HepG2 (cell line): Measurements from ENCODE around the gene ARVCF. TPM values are rescaled to one million over a fixed set of nuclear protein-coding genes. Genes with fewer than 3 reads are reported as not detected.

Experiments
- FOXA3 ChIP-seq: IDR thresholded peaks from 2 replicates; pipeline ENCODE4 v1.6.1; 2016; ENCODE audit warnings: missing genetic modification reagents, missing compliant biosample characterization
- GTF2F1 ChIP-seq: fragments of 150-350 bp; IDR thresholded peaks from 2 replicates; pipeline ENCODE4 v1.6.1; 2014; ENCODE audit warnings: low read length
- HOXA7 ChIP-seq: sonication (generic); formaldehyde crosslinking; IDR thresholded peaks from 2 replicates; pipeline ENCODE4 v1.8.1; 2022; ENCODE audit warnings: mild to moderate bottlenecking, missing genetic modification reagents, moderate library complexity
- JUNB ChIP-seq: sonication (generic); formaldehyde crosslinking; IDR thresholded peaks from 2 replicates; pipeline ENCODE4 v1.8.0; 2022; ENCODE audit warnings: missing genetic modification reagents, mild to moderate bottlenecking, borderline replicate concordance
- KDM5A ChIP-seq: fragments of 200-600 bp; sonication (generic); IDR thresholded peaks from 2 replicates; pipeline ENCODE4 v1.7.0; 2018; ENCODE audit warnings: antibody characterized with exemption, mild to moderate bottlenecking, low read length, borderline replicate concordance
- MTA1 ChIP-seq: sonication (generic); formaldehyde crosslinking; IDR thresholded peaks from 2 replicates; pipeline ENCODE4 v1.4.0; 2020; ENCODE audit warnings: missing genetic modification reagents, mild to moderate bottlenecking, borderline replicate concordance
- RELA ChIP-seq: sonication (generic); formaldehyde crosslinking; IDR thresholded peaks from 2 replicates; pipeline ENCODE4 v1.4.0; 2020; ENCODE audit warnings: missing genetic modification reagents
- SMC3 ChIP-seq: IDR thresholded peaks from 2 replicates; pipeline ENCODE4 v1.6.1; 2011; ENCODE audit warnings: low read length, improper control_type of control experiment
- SSRP1 ChIP-seq: IDR thresholded peaks from 2 replicates; pipeline ENCODE4 v1.6.1; 2016; ENCODE audit warnings: control low read depth
- TOPORS ChIP-seq: sonication (generic); formaldehyde crosslinking; IDR thresholded peaks from 2 replicates; pipeline ENCODE4 v1.8.0; 2023; ENCODE audit warnings: mild to moderate bottlenecking, missing genetic modification reagents
- ZBTB21 ChIP-seq: sonication (generic); formaldehyde crosslinking; IDR thresholded peaks from 2 replicates; pipeline ENCODE4 v1.4.0; 2020; ENCODE audit warnings: missing genetic modification reagents
- ZNF224 ChIP-seq: sonication (generic); formaldehyde crosslinking; IDR thresholded peaks from 2 replicates; pipeline ENCODE4 v1.5.0; 2020; ENCODE audit warnings: mild to moderate bottlenecking, missing genetic modification reagents
- ZNF235 ChIP-seq: sonication (generic); formaldehyde crosslinking; IDR thresholded peaks from 2 replicates; pipeline ENCODE4 v1.8.1; 2023; ENCODE audit warnings: mild to moderate bottlenecking, missing genetic modification reagents, borderline replicate concordance
- ZNF329 ChIP-seq: sonication (generic); formaldehyde crosslinking; IDR thresholded peaks from 2 replicates; pipeline ENCODE4 v1.9.0; 2021; ENCODE audit warnings: low read depth, mild to moderate bottlenecking, missing genetic modification reagents
- ZNF34 ChIP-seq: sonication (generic); formaldehyde crosslinking; IDR thresholded peaks from 2 replicates; pipeline ENCODE4 v1.4.0; 2020; ENCODE audit warnings: mild to moderate bottlenecking, missing genetic modification reagents, borderline replicate concordance
- ZNF616 ChIP-seq: sonication (generic); formaldehyde crosslinking; IDR thresholded peaks from 2 replicates; pipeline ENCODE4 v1.5.0; 2020; ENCODE audit warnings: low read depth, mild to moderate bottlenecking, missing genetic modification reagents
- ZNF883 ChIP-seq: sonication (generic); formaldehyde crosslinking; IDR thresholded peaks from 2 replicates; pipeline ENCODE4 v1.5.1; 2020; ENCODE audit warnings: mild to moderate bottlenecking, missing genetic modification reagents; ENCODE audit errors: not compliant biosample characterization
- polyA plus RNA-seq, 8 experiments: library from polyadenylated mRNA; depleted of rRNA in 3 of 8; stranded (reverse) in 7 of 8; unstranded in 1 of 8; fragments of >200 nt; fragmentation: Illumina TruSeq in 4 of 8; extraction: Trizol in 4 of 8; gene quantifications; 2 replicates each; pipeline versions ENCODE4 v1.2.1 to v1.2.3, GENCODE V29; 2011 to 2016; ENCODE audit warnings: low read depth in 4 of 8, missing spikeins in 1 of 8, mixed read lengths in 1 of 8; ENCODE audit not compliant: insufficient read depth in 1 of 8
- total RNA-seq, 5 experiments: library from RNA; depleted of rRNA; stranded (reverse); fragments of >200 nt; fragmentation: Illumina TruSeq; extraction: Trizol; gene quantifications; 2 replicates each; pipeline ENCODE4 v1.2.3, GENCODE V29; 2016; ENCODE audit warnings: low read depth in 1 of 5
- TF ChIP-seq, protein P1 (sequence below): sonication (generic); formaldehyde crosslinking; conservative IDR thresholded peaks from 2 replicates; pipeline ENCODE4 v1.8.0; 2022; ENCODE audit warnings: low read depth, missing genetic modification reagents
- TF ChIP-seq, protein P2 (sequence below): IDR thresholded peaks from 2 replicates; pipeline ENCODE4 v1.6.1; 2016; ENCODE audit warnings: missing compliant biosample characterization, missing genetic modification reagents, borderline replicate concordance
- TF ChIP-seq, protein P3 (sequence below): sonication (generic); formaldehyde crosslinking; IDR thresholded peaks from 2 replicates; pipeline ENCODE4 v1.4.0; 2020; ENCODE audit warnings: missing genetic modification reagents, borderline replicate concordance
- TF ChIP-seq, protein P4 (sequence below): sonication (generic); formaldehyde crosslinking; IDR thresholded peaks from 2 replicates; pipeline ENCODE4 v1.5.0; 2020; ENCODE audit warnings: missing genetic modification reagents
- TF ChIP-seq, protein P5 (sequence below): IDR thresholded peaks from 2 replicates; pipeline ENCODE4 v1.6.1; 2016

ARVCF gene
- total and polyA plus RNA-seq, 2 of the 13 experiments (the other 11 are each of a cell fraction or from before 2014, with no cell fraction given) = 16.4 to 17.7 TPM

DNA sequence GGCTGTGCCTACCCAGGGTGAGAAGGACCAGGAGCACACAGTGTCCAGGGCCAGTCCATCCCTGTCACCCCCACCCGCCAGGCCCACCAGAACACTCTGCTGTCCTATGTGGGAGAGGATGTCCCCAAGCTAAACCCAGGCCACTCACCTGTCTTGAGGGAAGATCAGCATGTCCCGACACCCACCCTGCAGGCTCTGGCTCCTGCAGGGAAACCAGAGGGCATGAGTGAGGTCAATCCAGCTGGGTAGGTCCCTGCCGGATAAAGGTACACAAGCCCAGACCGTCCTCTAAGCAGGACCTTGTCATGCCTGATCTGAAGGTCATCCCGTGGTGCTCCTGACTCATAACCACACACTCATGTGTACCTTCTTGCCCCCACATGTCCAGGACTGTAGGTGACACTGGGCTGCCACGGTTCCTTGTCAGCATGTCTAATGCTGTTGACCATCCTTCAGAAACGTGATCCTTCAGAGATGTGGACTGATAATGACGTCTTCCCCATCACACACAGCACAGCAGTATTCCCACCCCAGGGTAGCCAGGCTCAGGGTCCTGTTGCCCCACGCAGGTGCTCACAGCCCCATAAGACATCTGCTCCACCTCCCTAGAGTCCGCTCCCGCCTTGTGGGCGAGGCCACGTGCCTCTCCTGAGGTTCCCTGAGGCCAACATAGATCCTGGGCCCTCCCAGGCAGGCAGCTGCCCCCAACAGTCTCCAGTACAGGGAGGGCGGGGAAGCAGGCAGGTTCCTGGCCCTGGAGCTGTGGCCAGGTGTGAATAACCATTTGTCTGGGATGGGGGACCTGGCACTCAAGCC is 6.1 kb downstream of the ARVCF start (continued):
- TF ChIP-seq, protein P1, sequence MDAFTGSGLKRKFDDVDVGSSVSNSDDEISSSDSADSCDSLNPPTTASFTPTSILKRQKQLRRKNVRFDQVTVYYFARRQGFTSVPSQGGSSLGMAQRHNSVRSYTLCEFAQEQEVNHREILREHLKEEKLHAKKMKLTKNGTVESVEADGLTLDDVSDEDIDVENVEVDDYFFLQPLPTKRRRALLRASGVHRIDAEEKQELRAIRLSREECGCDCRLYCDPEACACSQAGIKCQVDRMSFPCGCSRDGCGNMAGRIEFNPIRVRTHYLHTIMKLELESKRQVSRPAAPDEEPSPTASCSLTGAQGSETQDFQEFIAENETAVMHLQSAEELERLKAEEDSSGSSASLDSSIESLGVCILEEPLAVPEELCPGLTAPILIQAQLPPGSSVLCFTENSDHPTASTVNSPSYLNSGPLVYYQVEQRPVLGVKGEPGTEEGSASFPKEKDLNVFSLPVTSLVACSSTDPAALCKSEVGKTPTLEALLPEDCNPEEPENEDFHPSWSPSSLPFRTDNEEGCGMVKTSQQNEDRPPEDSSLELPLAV = no peak
- TF ChIP-seq, protein P2, sequence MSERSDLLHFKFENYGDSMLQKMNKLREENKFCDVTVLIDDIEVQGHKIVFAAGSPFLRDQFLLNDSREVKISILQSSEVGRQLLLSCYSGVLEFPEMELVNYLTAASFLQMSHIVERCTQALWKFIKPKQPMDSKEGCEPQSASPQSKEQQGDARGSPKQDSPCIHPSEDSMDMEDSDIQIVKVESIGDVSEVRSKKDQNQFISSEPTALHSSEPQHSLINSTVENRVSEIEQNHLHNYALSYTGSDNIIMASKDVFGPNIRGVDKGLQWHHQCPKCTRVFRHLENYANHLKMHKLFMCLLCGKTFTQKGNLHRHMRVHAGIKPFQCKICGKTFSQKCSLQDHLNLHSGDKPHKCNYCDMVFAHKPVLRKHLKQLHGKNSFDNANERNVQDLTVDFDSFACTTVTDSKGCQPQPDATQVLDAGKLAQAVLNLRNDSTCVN = no peak
- TF ChIP-seq FOXA3 (CRISPR knock-in tag) = peak; percentile 84
- peak; percentile 53 for TF ChIP-seq ZNF883 (CRISPR knock-in tag)
- 0 out of 2 replicates have a peak, but pooled peaks have one; percentile 29 for TF ChIP-seq ZNF329
- TF ChIP-seq ZBTB21 (CRISPR knock-in tag) = no peak
- TF ChIP-seq MTA1 (CRISPR knock-in tag) = 0 out of 2 replicates have a peak, but pooled peaks have one; percentile 28
- TF ChIP-seq, protein P3, sequence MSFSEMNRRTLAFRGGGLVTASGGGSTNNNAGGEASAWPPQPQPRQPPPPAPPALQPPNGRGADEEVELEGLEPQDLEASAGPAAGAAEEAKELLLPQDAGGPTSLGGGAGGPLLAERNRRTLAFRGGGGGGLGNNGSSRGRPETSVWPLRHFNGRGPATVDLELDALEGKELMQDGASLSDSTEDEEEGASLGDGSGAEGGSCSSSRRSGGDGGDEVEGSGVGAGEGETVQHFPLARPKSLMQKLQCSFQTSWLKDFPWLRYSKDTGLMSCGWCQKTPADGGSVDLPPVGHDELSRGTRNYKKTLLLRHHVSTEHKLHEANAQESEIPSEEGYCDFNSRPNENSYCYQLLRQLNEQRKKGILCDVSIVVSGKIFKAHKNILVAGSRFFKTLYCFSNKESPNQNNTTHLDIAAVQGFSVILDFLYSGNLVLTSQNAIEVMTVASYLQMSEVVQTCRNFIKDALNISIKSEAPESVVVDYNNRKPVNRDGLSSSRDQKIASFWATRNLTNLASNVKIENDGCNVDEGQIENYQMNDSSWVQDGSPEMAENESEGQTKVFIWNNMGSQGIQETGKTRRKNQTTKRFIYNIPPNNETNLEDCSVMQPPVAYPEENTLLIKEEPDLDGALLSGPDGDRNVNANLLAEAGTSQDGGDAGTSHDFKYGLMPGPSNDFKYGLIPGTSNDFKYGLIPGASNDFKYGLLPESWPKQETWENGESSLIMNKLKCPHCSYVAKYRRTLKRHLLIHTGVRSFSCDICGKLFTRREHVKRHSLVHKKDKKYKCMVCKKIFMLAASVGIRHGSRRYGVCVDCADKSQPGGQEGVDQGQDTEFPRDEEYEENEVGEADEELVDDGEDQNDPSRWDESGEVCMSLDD (CRISPR knock-in tag) = no peak
- no peak for TF ChIP-seq ZNF34 (CRISPR knock-in tag)
- TF ChIP-seq SMC3 = no peak
- TF ChIP-seq GTF2F1 = no peak
- TF ChIP-seq SSRP1 (CRISPR knock-in tag) = no peak
- no peak for TF ChIP-seq ZNF235
- no peak for TF ChIP-seq ZNF224 (CRISPR knock-in tag)
- no peak for TF ChIP-seq TOPORS
- TF ChIP-seq KDM5A = no peak
- TF ChIP-seq, protein P4, sequence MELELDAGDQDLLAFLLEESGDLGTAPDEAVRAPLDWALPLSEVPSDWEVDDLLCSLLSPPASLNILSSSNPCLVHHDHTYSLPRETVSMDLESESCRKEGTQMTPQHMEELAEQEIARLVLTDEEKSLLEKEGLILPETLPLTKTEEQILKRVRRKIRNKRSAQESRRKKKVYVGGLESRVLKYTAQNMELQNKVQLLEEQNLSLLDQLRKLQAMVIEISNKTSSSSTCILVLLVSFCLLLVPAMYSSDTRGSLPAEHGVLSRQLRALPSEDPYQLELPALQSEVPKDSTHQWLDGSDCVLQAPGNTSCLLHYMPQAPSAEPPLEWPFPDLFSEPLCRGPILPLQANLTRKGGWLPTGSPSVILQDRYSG (CRISPR knock-in tag) = no peak
- TF ChIP-seq ZNF616 (CRISPR knock-in tag) = no peak
- TF ChIP-seq, protein P5, sequence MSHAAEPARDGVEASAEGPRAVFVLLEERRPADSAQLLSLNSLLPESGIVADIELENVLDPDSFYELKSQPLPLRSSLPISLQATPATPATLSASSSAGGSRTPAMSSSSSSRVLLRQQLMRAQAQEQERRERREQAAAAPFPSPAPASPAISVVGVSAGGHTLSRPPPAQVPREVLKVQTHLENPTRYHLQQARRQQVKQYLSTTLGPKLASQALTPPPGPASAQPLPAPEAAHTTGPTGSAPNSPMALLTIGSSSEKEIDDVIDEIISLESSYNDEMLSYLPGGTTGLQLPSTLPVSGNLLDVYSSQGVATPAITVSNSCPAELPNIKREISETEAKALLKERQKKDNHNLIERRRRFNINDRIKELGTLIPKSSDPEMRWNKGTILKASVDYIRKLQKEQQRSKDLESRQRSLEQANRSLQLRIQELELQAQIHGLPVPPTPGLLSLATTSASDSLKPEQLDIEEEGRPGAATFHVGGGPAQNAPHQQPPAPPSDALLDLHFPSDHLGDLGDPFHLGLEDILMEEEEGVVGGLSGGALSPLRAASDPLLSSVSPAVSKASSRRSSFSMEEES = peak; percentile 64; the same call in 1 of the 2 replicates
- TF ChIP-seq JUNB (CRISPR knock-in tag) = no peak
- no peak for TF ChIP-seq HOXA7 (CRISPR knock-in tag)
- TF ChIP-seq RELA = no peak
